Astrocyte (in vitro differentiated cells and primary cell): Measurements from ENCODE around the gene MYL6B. TPM values are rescaled to one million over a fixed set of nuclear protein-coding genes. Genes with fewer than 3 reads are reported as not detected.

Experiments
- DNase-seq: peaks from one replicate; pipeline ENCODE4 v3.0.0-alpha.2; 2010; ENCODE audit warnings: low read depth
- FAIRE-seq: peaks from 2 replicates; lab custom pipeline; 2011; peaks lifted over from hg19 to GRCh38; lab: Jason Lieb, UNC
- H2AFZ ChIP-seq: 2 replicates; pipeline ENCODE4 v1.6.0; 2012; ENCODE audit warnings: low read depth, low read length, inconsistent platforms
- H3K27ac ChIP-seq: 2 replicates; pipeline ENCODE4 v1.5.1; 2011; ENCODE audit warnings: low read depth, low read length, inconsistent platforms
- H3K27me3 ChIP-seq: 2 replicates; pipeline ENCODE4 v1.6.0; 2011; ENCODE audit warnings: low read length, inconsistent platforms; ENCODE audit not compliant: insufficient read depth
- H3K36me3 ChIP-seq: 2 replicates; pipeline ENCODE4 v1.5.1; 2011; ENCODE audit warnings: low read length, inconsistent platforms; ENCODE audit not compliant: insufficient read depth
- H3K4me1 ChIP-seq: 2 replicates; pipeline ENCODE4 v1.5.1; 2011; ENCODE audit warnings: low read length, inconsistent platforms; ENCODE audit not compliant: insufficient read depth
- H3K4me2 ChIP-seq: 2 replicates; pipeline ENCODE4 v1.6.0; 2012; ENCODE audit warnings: low read length, inconsistent platforms
- H3K4me3 ChIP-seq: 2 replicates; pipeline ENCODE4 v1.5.1; 2011; ENCODE audit warnings: low read depth, mild to moderate bottlenecking, low read length, inconsistent platforms; ENCODE audit not compliant: insufficient read depth
- H3K79me2 ChIP-seq: 2 replicates; pipeline ENCODE4 v1.6.0; 2012; ENCODE audit warnings: mild to moderate bottlenecking, low read length, inconsistent platforms; ENCODE audit not compliant: insufficient read depth
- H3K9ac ChIP-seq: 2 replicates; pipeline ENCODE4 v1.6.0; 2012; ENCODE audit warnings: mild to moderate bottlenecking, low read length, inconsistent platforms
- H3K9me3 ChIP-seq: 2 replicates; pipeline ENCODE4 v1.5.1; 2012; ENCODE audit warnings: low read depth, mild to moderate bottlenecking, low read length, inconsistent platforms; ENCODE audit not compliant: insufficient read depth
- H4K20me1 ChIP-seq: 2 replicates; pipeline ENCODE4 v1.6.0; 2012; ENCODE audit warnings: low read length, inconsistent platforms; ENCODE audit not compliant: insufficient read depth
- H3K27ac Mint-ChIP-seq: one replicate; pipeline ENCODE4 v1.8.0; 2021; ENCODE audit warnings: mild to moderate bottlenecking, mixed read lengths; ENCODE audit not compliant: unreplicated experiment
- H3K27me3 Mint-ChIP-seq: one replicate; pipeline ENCODE4 v1.8.0; 2021; ENCODE audit warnings: low read depth, mixed read lengths; ENCODE audit not compliant: unreplicated experiment
- H3K36me3 Mint-ChIP-seq: one replicate; pipeline ENCODE4 v1.8.0; 2021; ENCODE audit warnings: low read depth, mixed read lengths; ENCODE audit not compliant: unreplicated experiment
- H3K4me1 Mint-ChIP-seq: one replicate; pipeline ENCODE4 v1.8.0; 2021; ENCODE audit warnings: low read depth, mixed read lengths; ENCODE audit not compliant: unreplicated experiment
- H3K4me3 Mint-ChIP-seq: one replicate; pipeline ENCODE4 v1.8.0; 2021; ENCODE audit warnings: mild to moderate bottlenecking, moderate library complexity, mixed read lengths; ENCODE audit not compliant: unreplicated experiment
- H3K9me3 Mint-ChIP-seq: one replicate; pipeline ENCODE4 v1.8.0; 2021; ENCODE audit warnings: mild to moderate bottlenecking, mixed read lengths; ENCODE audit not compliant: unreplicated experiment
- EZH2 ChIP-seq: IDR thresholded peaks from 2 replicates; pipeline ENCODE4 v1.6.1; 2012; ENCODE audit warnings: mild to moderate bottlenecking, low read length, inconsistent platforms; ENCODE audit not compliant: insufficient read depth
- total RNA-seq: library from RNA; stranded (reverse); gene quantifications from 2 replicates; pipeline ENCODE4 v1.2.1, GENCODE V29; 2021
- TF ChIP-seq, protein P1 (sequence below): IDR thresholded peaks from 2 replicates; pipeline ENCODE4 v1.5.1; 2011; ENCODE audit warnings: low read depth, mild to moderate bottlenecking, inconsistent platforms, low read length, moderate library complexity; ENCODE audit not compliant: insufficient read depth

The MYL6B gene
- total RNA-seq, 1 donor from 2014 or later: 118 TPM

DNA sequence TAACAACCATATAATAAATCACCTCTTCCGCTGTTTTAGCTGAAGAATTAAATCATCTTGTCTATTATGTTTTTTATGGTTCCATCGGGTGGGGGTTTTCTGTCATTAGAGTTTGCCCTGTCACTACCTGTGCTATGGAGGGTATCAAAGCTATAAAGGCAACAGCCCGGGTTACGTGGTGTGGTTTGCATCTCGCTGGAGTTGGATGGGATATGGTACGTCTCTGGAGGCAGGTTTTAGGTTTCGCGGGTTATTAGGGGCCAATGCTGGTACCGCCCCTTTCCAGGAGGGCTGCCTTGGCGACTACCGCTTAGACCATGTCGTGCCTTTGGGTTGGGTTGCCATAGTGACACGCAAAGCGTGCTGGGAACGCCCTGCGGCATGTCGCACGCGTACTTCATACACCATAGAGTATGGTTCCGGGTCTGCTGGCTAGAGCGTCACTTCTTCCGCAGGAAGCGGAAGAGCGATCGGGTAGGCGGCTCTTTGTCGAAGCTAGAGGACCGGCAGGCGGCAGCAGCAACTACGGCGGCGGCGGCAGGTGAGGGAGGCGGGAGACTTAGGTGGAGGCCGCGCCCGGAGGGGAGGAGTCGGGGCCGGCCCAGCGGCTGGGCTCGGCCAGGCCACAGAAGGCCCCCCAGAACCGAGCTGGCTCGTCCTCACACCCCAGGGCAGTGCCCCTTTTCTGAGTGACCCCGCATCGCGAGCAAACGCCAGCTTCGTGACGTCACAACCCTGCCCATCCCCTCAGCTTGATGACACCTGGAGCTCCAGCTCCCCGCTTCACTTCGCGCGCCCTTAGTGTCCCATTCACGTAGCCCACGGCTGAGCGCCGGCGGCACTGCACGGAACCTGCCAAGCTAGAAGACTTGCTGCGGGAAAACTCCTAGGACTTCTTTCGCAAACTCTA lies 34.4 kb upstream of the MYL6B start, which contains the start of gene ZC3H10:
Gene ZC3H10, plus strand, starts transcription at position 489 of the 910 bp plus-strand sequence. CDS start 2,297 bp downstream, outside the sequence.
- Mint-ChIP-seq H3K27me3 (no peaks in the 10 kb centered on the region), H3K27ac (peak within 1 kb of the TSS; percentile 97), H3K36me3 (peaks cover 23% of the 10 kb centered on the region), H3K4me3 (peak within 1 kb of the TSS; percentile 96), H3K4me1 (peaks cover 22% of the 10 kb centered on the region), H3K9me3 (no peaks in the 10 kb centered on the region)
- peak within 1 kb of the TSS; percentile 91 for H3K27ac ChIP-seq
- peak within 1 kb of the TSS; percentile 72 for H2AFZ ChIP-seq
- H3K4me3 ChIP-seq: peak within 1 kb of the TSS; percentile 99
- H3K9me3 ChIP-seq: no peaks in the 10 kb centered on the region
- no peaks in the 10 kb centered on the region for H3K27me3 ChIP-seq
- FAIRE-seq (peak; percentile 9), DNase-seq (peak; percentile 99)
- peaks cover 23% of the 10 kb centered on the region for H3K79me2 ChIP-seq
- peak within 1 kb of the TSS; percentile 98 for H3K4me2 ChIP-seq
- peaks cover 24% of the 10 kb centered on the region for H3K4me1 ChIP-seq
- peaks cover 11% of the 10 kb centered on the region for H4K20me1 ChIP-seq
- peak within 1 kb of the TSS; percentile 98 for H3K9ac ChIP-seq
- TF ChIP-seq, protein P1, sequence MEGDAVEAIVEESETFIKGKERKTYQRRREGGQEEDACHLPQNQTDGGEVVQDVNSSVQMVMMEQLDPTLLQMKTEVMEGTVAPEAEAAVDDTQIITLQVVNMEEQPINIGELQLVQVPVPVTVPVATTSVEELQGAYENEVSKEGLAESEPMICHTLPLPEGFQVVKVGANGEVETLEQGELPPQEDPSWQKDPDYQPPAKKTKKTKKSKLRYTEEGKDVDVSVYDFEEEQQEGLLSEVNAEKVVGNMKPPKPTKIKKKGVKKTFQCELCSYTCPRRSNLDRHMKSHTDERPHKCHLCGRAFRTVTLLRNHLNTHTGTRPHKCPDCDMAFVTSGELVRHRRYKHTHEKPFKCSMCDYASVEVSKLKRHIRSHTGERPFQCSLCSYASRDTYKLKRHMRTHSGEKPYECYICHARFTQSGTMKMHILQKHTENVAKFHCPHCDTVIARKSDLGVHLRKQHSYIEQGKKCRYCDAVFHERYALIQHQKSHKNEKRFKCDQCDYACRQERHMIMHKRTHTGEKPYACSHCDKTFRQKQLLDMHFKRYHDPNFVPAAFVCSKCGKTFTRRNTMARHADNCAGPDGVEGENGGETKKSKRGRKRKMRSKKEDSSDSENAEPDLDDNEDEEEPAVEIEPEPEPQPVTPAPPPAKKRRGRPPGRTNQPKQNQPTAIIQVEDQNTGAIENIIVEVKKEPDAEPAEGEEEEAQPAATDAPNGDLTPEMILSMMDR: no peak
- TF ChIP-seq EZH2: no peak
- H3K36me3 ChIP-seq: peaks cover 10% of the 10 kb centered on the region

DNA sequence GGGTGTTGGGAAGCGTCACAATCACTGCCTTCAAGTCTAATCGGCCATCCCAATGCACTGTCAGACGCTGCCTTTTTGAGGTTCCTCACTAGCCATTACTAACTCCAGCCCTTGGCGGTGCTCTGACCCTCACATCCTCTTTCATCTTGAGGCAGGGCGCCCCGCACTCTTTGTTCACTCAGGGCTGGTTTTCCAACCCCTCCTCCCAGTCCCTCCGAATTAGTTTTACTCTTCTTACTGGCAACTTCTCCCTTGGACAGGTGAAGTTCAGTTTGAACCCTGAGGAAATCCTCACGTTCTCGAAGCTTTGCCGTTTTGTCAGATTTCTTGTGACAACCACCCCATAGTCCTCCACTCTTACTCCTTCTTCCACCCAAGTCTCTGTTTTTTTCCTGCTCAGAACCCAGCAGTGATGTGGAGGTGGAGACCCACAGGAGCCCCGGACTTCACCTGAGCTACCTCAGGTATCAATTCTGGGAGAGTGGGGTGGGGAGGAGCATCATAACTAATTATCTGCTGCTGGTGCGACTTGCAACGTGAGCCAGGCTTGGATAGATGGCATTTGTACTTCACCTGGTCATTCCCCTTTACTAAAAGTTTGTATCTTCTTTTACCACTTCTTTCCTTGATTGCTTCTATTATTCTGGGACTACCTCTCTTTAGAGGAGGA lies 33.6 kb upstream of the MYL6B start:
- Mint-ChIP-seq H3K9me3 (no peaks in the 10 kb centered on the region), H3K27ac (peak overlapping the region; percentile 93), H3K4me3 (peak overlapping the region; percentile 96), H3K4me1 (peaks cover 22% of the 10 kb centered on the region), H3K36me3 (peaks cover 21% of the 10 kb centered on the region), H3K27me3 (no peaks in the 10 kb centered on the region)
- Histone ChIP-seq H3K79me2 (peaks cover 23% of the 10 kb centered on the region), H3K4me2 (peak overlapping the region; percentile 98), H3K4me3 (peak overlapping the region; percentile 99), H3K9ac (peak overlapping the region; percentile 98), H3K36me3 (peaks cover 6% of the 10 kb centered on the region), H3K27me3 (no peaks in the 10 kb centered on the region), H3K4me1 (peaks cover 24% of the 10 kb centered on the region), H3K27ac (peak overlapping the region; percentile 69), H2AFZ (peak overlapping the region; percentile 72), H3K9me3 (no peaks in the 10 kb centered on the region), H4K20me1 (peaks cover 11% of the 10 kb centered on the region)
- no peak for TF ChIP-seq EZH2
- TF ChIP-seq, protein P1: no peak
- no peak for DNase-seq
- FAIRE-seq: no peak
